Neural crest cell (in vitro differentiated cells): ENCODE measurements around the gene ADD3. TPM values are rescaled to one million over a fixed set of nuclear protein-coding genes. Genes with fewer than 3 reads are reported as not detected.

Experiments used
- DNase-seq: peaks from one replicate; pipeline ENCODE4 v3.0.0; 2021; ENCODE audit warnings: low read depth, mixed read lengths, low spot score
- H3K27ac Mint-ChIP-seq: one replicate; pipeline ENCODE4 v1.8.0; 2021; ENCODE audit warnings: mild to moderate bottlenecking, mixed read lengths; ENCODE audit not compliant: unreplicated experiment
- H3K27me3 Mint-ChIP-seq: 2 replicates; pipeline ENCODE4 v1.8.0; 2021; ENCODE audit warnings: low read depth, mild to moderate bottlenecking, mixed read lengths
- H3K36me3 Mint-ChIP-seq: 2 replicates; pipeline ENCODE4 v1.8.0; 2021; ENCODE audit warnings: low read depth, mild to moderate bottlenecking, mixed read lengths
- H3K4me1 Mint-ChIP-seq: 2 replicates; pipeline ENCODE4 v1.8.0; 2021; ENCODE audit warnings: mixed read lengths
- H3K4me3 Mint-ChIP-seq: one replicate; pipeline ENCODE4 v1.8.0; 2021; ENCODE audit warnings: mild to moderate bottlenecking, mixed read lengths
- H3K9me3 Mint-ChIP-seq: 2 replicates; pipeline ENCODE4 v1.8.0; 2021; ENCODE audit warnings: mixed read lengths
- total RNA-seq: library from RNA; stranded (reverse); gene quantifications from 2 replicates; pipeline ENCODE4 v1.2.1, GENCODE V29; 2021
- TF ChIP-seq, protein P1 (sequence below): fragments of 200-600 bp; sonication (generic); conservative IDR thresholded peaks from 2 replicates; pipeline ENCODE4 v1.5.0; 2021; ENCODE audit warnings: antibody characterized with exemption, mild to moderate bottlenecking

Gene ADD3
- total RNA-seq, 1 donor from 2014 or later = 50.2 TPM

DNA sequence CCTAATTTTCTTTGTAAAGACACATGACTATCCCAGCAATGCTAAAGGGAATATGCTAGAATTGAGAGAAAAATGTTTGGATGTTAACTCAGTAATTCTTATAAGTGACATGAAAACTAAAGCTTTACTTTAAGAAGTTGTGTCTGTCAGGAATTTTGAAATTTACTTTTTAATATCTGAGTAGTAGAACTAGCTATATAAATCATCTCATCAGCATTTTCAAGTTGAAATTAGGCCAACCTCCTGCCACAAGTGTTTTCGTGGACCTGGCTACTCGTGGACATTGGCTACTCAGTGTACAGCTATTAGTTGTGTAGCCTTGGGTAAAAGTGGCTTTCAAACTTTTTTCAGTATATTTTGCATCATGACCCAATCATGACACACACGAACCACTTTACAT is 70.5 kb downstream of the ADD3 start:
- peaks cover 68% of the 10 kb centered on the region for H3K4me1 Mint-ChIP-seq
- TF ChIP-seq, protein P1, sequence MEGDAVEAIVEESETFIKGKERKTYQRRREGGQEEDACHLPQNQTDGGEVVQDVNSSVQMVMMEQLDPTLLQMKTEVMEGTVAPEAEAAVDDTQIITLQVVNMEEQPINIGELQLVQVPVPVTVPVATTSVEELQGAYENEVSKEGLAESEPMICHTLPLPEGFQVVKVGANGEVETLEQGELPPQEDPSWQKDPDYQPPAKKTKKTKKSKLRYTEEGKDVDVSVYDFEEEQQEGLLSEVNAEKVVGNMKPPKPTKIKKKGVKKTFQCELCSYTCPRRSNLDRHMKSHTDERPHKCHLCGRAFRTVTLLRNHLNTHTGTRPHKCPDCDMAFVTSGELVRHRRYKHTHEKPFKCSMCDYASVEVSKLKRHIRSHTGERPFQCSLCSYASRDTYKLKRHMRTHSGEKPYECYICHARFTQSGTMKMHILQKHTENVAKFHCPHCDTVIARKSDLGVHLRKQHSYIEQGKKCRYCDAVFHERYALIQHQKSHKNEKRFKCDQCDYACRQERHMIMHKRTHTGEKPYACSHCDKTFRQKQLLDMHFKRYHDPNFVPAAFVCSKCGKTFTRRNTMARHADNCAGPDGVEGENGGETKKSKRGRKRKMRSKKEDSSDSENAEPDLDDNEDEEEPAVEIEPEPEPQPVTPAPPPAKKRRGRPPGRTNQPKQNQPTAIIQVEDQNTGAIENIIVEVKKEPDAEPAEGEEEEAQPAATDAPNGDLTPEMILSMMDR = no peak
- no peaks in the 10 kb centered on the region for H3K9me3 Mint-ChIP-seq
- H3K36me3 Mint-ChIP-seq = peaks cover 4% of the 10 kb centered on the region
- no peaks in the 10 kb centered on the region for H3K27me3 Mint-ChIP-seq
- no peak overlapping the region for H3K4me3 Mint-ChIP-seq
- no peak for DNase-seq
- no peak overlapping the region for H3K27ac Mint-ChIP-seq

DNA sequence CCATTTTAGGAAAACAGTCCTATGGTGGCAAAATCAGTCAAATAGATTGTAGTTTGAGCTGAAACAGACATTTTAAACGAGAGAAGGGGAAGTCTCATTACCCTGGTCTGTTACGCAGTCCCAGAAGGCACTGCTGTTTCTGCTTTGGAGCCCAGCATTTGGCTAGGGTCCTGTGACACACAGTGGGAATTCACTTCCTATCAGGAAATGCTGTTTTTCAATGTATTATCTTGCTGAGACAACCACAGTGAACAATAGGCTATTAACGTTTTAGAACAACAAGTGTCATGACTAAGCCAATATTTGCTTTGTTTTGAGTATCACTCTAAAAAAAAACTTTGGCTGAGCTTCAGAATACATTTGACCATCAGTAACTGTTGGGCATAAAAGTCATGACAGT is 74.1 kb downstream of the ADD3 start:
- peaks cover 7% of the 10 kb centered on the region for H3K36me3 Mint-ChIP-seq
- DNase-seq = no peak
- no peak overlapping the region for H3K4me3 Mint-ChIP-seq
- H3K9me3 Mint-ChIP-seq = no peaks in the 10 kb centered on the region
- peaks cover 48% of the 10 kb centered on the region for H3K4me1 Mint-ChIP-seq
- TF ChIP-seq, protein P1 = no peak
- H3K27me3 Mint-ChIP-seq = no peaks in the 10 kb centered on the region
- H3K27ac Mint-ChIP-seq = peak overlapping the region; percentile 68

DNA sequence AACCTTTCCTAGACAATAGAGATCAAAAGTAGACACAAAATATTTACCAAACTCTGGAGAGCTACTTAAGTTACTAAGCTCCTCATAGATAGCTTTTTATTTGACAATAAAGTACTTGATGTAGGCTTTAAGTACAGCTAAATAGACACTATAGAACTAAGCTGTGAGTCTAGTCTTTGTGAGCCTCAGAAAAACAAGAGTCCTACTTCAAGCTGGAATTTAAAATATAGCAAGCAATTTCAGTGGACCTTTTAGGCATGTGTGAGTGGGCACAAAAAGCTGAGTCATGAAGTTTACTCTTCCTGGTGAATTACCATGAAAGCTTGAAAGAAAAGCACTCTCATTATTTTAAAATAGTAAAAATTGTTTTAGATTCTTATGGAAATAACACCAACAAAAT is 76.1 kb downstream of the ADD3 start:
- Mint-ChIP-seq H3K9me3 (no peaks in the 10 kb centered on the region), H3K4me1 (peaks cover 43% of the 10 kb centered on the region), H3K4me3 (no peak overlapping the region), H3K27ac (peak overlapping the region; percentile 73), H3K27me3 (no peaks in the 10 kb centered on the region), H3K36me3 (peaks cover 7% of the 10 kb centered on the region)
- no peak for DNase-seq
- TF ChIP-seq, protein P1 = no peak

DNA sequence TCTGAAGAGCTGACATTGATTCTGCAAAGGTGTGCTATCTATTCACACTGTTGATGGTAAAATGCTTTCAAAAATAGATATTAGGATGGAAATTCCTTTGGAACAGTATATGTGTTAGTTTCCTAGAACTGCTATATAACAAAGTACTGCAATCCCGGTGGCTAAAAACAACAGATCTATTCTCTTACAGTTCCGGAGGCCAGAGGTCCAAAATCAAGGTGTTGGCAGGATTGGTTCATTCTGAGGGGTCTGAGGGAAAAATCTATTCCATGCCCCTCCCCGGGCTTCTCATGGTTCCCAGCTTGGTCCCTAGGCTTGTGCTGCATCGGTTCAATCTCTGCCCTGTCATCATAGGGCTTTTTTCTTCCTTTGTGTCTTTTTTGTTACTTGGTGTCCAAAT is 79.9 kb downstream of the ADD3 start:
- TF ChIP-seq, protein P1 = no peak
- DNase-seq = no peak
- Mint-ChIP-seq H3K4me3 (no peak overlapping the region), H3K27ac (no peak overlapping the region), H3K36me3 (peaks cover 8% of the 10 kb centered on the region), H3K27me3 (no peaks in the 10 kb centered on the region), H3K4me1 (peaks cover 27% of the 10 kb centered on the region), H3K9me3 (no peaks in the 10 kb centered on the region)

DNA sequence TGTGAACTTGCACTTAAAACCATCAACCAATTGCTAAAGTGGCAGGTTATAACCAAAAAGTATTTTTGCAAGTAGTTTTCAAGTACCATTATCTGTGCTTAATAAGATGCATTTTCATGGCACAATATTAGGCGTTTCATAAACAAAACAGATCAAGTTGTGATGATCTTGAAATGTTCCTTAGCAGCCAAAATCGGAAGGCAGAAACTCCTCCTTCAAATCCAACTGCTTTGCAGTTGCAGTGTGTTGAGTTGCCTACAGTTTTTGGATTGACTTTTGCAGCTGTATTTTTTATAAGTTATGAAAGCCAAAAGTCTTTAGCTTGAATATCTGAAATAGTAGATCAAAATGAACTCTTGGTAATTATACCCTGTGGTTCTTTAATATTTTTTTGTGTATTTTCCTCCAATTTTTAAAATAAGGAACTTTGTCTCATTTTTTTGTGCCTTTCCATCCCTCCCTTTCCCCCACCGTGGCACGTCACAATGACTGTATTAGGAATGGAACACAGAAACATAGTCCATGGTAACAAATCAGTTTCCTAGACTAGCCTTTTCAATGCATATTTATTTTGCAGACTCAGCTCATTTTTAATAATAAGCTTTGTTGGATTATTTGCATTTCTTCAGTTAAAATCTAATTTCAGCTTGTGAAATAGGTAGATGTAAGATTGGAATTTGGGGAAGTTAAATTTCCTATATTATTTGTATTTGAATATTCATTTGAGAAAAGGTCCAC is 80.8 kb downstream of the ADD3 start:
- no peak for DNase-seq
- H3K27me3 Mint-ChIP-seq = no peaks in the 10 kb centered on the region
- no peaks in the 10 kb centered on the region for H3K9me3 Mint-ChIP-seq
- H3K4me3 Mint-ChIP-seq = no peak overlapping the region
- no peak overlapping the region for H3K27ac Mint-ChIP-seq
- TF ChIP-seq, protein P1 = no peak
- peaks cover 6% of the 10 kb centered on the region for H3K36me3 Mint-ChIP-seq
- H3K4me1 Mint-ChIP-seq = peaks cover 18% of the 10 kb centered on the region
